Stimulated activated CD8-positive, alpha-beta memory T cell treated with anti-CD3 and anti-CD28 coated beads, Interleukin-15, amount 100 ng/mL, for 1 hour (primary cell): ENCODE measurements around the gene DECR2.
"Not testable (repeated sequence)": the region's sequence is repeated elsewhere in the genome, so short reads cannot be mapped to it uniquely, and the experiment has no call there.

Experiments used
- DNase-seq: peaks from one replicate; pipeline ENCODE4 v3.0.0-alpha.2; 2020; ENCODE audit warnings: low read depth

DECR2 gene

DNA sequence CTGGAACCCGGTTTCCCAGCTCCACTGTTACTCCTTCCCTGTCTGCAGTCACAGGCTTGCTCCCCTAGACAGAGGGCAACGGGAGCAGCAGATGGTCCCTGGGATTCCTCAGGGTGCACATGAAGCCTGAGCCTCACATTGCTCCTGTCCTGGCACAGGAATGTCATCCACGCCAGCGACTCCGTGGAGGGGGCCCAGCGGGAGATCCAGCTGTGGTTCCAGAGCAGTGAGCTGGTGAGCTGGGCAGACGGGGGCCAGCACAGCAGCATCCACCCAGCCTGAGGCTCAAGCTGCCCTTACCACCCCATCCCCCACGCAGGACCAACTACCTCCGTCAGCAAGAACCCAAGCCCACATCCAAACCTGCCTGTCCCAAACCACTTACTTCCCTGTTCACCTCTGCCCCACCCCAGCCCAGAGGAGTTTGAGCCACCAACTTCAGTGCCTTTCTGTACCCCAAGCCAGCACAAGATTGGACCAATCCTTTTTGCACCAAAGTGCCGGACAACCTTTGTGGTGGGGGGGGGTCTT lies 1.6 kb upstream of the DECR2 start:
- no peak for DNase-seq

DNA sequence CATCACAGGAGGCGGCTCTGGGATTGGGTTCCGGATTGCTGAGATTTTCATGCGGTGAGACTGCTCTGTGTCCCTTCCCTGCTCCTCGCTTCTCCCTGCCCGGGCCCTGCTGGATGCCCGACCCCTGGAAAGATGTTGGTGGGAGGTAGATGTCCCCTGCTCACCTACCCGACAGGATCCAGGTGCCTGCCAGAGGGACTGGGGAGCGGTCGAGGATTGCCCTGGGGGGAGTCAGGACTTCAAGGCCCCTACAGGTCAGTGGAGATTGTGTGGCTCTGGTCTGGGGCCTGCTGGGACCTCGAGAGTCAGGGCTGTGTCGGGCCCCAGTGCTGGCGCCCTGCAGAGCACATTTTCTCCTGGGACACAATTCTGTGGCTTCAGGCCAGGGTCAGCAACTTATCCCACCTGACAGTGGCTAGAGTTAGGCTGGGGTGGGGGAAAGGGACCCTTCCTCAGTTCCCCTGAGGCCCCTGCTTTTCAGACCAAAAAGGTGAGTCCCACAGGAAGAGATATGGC lies 3.3 kb downstream of the DECR2 start:
- DNase-seq, result no peak

DNA sequence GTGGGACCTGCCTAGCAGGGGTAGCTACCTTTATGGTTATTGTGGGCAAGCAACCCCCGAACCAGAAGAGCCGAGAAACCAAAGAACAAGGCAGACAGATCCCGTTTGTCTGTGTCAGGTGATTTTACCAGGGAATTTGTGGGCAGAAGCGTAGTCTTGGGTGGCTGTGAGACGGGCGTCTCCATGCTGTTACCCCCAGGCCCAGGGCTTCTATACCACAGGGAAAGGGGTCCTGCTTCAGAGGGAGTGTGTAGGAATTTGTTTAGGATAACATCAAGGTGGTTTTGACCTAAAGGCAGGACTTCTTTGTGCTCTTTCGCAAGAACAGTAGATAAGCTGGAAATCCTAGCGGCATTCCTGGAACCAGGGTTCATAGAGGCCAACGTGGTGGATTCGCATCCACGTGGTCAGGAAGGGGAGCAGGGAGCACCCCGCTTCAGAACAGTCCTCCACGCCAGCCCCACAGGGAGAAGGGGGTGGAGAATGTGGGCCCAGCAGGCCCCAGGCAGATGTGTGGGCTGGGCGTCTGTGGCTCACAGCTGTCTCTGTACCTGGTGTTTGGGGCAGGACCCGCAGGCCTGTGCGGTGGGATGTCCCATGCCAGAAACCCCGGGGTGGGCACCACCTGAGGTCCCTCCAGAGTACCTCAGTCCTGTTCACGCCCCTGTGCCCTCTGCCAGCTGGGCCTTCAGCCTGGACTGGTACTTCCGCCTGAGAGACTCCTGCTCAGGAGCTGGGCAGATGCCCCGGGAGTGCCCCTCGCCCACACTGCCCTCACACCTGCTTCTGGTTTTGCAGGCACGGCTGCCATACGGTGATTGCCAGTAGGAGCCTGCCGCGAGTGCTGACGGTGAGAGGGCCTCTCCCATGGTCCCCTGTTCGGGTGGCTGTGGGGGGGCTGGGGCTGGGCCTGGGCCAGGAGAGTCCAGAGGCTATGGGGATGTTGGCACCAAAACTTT lies 4.1 kb downstream of the DECR2 start:
- DNase-seq, result no peak

DNA sequence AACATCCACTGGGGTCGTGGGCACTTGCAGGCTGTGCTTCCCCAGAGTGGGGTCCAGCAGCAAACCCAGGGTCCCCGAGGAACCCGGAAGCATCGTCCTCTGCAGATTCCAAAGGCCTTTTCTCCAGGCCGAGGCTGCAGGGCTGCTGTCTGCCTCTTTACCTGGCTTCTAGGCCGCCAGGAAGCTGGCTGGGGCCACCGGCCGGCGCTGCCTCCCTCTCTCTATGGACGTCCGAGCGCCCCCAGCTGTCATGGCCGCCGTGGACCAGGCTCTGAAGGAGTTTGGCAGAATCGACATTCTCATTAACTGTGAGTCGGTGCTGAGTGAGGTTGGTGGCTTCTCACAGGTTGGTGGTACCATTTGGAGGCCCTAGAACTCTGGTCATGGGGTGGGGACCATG lies 5.6 kb downstream of the DECR2 start:
- DNase-seq, result no peak

DNA sequence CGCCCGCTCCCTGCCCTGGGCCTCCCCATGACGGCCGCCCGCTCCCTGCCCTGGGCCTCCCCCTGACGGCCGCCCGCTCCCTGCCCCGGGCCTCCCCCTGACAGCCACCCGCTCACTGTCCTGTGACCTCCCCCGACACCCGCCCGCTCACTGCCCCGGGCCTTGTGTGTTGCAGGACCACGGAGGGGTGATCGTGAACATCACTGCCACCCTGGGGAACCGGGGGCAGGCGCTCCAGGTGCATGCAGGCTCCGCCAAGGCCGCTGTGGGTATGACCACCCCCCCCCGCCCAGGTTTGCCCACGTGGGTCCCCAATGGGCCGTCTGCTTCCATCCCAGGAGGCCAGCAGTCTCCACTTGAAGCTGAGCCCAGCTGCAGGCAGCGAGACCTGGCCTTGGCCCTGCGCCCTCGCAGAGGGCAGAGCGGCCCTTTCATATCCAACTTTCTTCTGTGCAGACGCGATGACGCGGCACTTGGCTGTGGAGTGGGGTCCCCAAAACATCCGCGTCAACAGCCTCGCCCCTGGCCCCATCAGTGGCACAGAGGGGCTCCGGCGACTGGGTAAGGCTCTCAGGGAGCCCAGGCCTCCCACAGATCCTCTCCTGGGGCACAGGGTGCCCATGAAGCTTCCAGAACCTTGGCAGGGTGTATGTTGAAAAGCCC lies 9.0 kb downstream of the DECR2 start:
- no peak for DNase-seq

DNA sequence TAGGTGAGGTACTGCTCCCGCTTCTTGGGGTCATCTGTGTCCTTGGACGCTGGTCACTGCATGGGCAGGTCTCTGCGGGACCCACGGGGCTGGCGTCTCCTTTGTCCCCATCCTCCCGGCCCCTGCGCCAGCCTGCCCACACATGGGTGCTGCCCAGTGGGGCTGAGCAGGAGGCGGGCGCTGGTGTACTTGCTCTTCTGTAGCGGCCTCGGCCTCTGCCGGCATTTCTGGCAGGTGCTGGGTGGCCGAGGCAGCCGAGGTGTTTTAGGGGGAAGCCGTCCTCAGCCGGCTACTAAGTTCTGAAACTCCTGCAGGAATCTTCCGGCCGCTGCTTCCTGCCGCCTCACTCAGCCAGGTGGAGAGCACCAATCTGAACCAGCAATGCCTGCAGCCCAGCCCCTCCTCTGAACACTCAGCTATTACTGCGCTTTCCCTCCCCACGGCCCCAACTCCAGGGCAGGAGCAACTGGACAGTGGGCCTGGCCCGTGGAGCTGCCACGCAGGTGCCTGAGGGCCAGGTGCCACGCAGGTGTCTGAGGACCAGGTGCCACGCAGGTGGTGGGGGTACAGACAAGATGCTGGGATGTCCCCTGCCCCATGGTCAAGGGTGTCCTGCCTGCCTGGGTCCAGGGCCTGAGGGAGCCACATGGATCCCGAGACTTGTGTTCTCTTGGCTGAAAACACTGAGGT lies 10.0 kb downstream of the DECR2 start:
- no peak for DNase-seq

DNA sequence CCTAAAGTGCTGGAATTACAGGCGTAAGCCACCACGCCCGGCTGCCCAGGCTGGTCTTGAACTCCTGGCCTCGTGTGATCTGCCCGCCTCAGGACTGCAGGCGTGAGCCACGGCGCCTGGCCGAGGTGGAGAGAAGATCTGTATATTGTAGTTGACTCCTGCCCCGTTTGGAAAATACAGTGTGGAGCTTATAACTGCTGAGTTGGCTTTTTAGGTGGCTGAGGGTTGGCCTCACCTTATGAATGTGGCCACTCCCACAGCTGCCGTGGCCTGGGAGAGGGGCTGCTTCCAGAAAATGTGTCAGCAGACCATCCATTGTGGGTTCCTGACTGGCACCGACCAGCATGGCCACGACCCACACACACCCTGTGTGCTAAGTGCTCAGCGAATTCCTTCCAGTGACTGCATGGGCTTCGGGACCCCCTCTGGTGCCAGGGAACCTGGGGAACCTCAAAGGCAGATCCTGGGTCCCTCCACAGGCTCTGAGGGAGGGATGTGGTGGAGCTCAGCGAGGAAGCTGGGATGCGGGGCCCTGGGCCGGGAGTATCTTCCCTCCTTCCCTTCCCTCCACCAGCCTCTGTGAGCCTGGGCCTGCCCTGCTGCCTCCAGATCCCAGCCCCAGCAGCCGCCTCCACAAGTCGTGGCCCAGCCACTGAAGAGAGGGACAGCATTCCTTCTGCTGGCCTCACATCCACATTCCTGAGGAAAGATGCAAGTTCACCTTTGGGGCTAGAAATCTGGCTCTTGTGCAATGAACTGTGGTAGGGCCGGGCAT lies 12.9 kb downstream of the DECR2 start:
- DNase-seq, result no peak

DNA sequence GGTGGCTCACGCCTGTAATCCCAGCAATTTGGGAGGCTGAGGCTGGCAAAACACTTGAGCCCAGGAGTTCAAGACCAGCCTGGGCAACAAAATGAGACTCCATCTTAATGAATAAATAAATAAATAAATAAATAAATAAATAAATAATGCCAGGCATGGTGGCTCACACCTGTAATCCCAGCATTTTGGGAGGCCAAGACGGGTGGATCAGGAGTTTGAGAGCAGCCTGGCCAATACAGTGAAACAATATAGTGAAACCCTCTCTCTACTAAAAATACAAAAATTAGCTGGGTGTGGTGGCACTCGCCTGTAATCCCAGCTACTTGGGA lies 13.4 kb downstream of the DECR2 start:
- not testable (repeated sequence) for DNase-seq

DNA sequence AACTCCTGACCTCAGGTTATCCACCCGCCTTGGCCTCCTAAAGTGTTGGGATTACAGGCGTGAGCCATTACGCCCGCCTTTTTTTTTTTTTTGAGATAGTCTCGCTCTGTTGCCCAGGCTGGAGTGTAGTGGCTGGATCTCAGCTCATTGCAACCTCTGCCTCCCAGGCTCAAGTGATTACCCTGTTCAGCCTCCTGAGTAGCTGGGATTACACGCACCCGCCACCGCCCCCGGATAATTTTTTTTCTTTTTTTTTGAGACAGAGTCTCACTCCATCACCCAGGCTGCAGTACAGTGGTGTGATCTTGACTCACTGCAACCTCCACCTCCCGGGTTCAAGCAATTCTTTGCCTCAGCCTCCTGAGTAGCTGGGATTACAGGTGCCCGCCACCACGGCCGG lies 20.5 kb downstream of the DECR2 start:
- not testable (repeated sequence) for DNase-seq

DNA sequence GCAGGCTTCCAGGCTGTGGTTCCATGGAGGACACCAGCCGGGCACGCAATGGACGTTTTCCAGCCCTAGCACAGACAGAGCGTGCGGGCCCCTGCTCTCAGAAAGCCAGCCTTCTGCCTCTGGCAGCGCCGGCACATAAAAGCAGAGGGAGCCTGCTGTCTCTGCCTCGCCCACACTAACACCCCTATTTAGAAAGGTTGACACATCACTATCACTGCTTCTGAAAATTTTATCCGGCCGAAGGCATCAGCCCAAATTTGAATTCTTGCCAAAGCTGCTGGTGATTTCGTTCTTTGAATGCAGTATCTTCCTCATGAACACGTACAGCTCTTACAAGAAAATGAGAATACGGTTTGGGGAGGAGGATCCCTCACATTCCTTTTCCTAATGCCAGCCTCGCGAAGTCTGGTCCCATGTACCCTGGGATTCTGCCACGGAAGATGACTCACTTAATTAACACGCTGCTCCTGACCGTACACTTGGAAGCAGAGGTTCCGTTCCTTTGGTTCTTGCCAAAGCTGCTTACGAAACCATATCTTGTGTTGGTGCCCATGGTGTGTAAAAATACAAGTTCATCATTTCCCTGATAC lies 22.4 kb downstream of the DECR2 start:
- no peak for DNase-seq

DNA sequence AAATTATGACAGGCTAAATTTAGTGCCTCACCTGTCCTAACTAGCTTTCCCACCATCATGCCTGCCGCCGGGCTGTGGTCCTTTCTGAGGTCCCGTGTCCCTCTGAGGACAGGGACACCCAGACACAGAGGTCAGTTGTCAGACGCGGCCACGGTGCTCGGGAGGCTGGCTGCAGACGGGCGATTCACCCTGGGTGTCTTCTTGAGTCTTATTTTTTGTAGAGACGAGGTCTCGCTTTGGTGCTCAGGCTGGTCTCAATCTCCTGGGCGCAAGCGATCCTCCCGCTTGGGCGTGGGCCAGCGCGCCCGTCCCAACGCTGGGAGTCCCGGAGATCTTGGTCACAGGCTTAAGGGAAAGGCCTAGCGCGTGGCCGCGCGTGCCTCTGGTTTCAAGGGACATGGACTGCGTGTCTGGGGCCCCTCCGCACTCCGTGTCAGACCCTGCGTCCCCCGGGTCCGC lies 23.0 kb downstream of the DECR2 start:
- no peak for DNase-seq

DNA sequence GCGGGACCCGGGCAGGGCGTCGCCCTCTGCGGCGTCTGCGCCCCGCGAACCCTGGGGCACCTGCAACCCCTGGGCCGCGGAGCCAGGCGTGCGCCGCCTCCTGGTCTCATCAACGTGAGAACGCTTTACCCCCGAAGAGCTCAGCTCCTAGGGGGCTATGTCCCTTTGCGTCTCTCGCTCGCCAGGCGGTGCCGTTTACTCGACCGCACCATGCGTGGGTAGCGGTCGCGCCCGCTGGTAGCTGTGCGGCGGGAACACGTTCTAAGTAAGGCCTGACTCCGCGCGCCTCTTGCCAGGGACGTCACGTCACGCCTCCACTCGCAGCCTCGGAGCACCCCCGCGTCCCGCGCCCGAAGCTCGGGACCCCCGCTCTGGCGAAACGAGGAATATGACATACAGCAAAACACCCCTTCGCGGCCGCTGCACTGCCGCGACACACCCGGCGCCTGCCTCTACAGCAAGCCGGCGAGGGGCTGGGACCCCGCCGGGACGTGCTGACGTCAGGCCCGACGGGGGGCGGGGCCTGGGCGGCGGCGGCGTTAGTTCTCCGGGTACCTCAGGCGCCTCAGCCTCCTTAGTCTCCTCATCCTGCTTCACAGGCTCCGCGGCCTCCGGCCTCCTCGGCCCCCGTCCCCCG lies 23.5 kb downstream of the DECR2 start, which contains the start of gene RAB11FIP3:
TSS of gene RAB11FIP3 (plus strand) at position 568 of the 637 bp plus-strand sequence. CDS start 358 bp downstream, outside the sequence.
- DNase-seq, result peak; percentile 58

DNA sequence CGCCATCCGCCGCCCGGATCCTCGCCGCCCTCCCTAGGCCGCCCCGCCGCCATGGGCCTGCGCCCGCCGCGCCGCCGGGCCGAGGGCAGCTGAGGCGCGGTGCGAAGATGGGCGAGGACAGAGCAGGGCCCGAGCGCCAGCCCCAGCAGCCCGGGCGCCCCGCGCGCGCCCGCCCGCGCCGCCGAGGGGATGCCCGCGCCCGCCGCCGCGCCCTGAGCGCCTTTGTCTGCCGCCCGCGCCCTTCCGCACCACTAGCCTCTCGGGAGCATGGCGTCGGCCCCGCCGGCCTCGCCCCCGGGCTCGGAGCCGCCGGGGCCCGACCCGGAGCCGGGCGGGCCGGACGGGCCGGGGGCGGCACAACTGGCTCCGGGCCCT lies 24.0 kb downstream of the DECR2 start:
- no peak for DNase-seq

DNA sequence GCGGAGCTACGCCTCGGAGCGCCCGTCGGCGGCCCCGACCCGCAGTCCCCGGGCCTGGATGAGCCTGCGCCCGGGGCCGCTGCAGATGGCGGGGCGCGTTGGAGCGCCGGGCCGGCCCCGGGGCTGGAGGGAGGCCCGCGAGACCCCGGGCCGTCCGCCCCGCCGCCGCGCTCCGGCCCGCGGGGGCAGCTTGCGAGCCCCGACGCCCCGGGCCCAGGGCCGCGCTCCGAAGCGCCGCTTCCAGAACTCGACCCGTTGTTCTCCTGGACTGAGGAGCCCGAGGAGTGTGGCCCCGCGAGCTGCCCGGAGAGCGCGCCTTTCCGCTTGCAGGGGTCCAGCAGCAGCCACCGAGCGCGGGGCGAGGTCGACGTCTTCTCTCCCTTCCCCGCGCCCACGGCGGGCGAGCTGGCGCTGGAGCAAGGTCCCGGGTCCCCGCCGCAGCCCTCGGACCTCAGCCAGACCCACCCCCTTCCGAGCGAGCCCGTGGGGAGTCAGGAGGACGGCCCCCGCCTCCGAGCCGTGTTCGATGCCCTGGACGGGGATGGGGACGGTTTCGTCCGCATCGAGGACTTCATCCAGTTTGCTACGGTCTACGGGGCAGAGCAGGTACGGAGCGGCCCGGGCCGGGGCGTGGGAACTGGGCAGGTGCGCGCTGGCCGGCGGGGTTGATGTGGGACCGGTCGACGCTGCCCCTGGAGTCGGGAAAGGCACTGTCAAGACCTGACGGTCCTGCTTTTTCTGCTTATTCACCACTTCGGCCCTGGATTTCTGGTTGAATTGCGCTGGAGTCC lies 24.6 kb downstream of the DECR2 start:
- DNase-seq, result no peak

DNA sequence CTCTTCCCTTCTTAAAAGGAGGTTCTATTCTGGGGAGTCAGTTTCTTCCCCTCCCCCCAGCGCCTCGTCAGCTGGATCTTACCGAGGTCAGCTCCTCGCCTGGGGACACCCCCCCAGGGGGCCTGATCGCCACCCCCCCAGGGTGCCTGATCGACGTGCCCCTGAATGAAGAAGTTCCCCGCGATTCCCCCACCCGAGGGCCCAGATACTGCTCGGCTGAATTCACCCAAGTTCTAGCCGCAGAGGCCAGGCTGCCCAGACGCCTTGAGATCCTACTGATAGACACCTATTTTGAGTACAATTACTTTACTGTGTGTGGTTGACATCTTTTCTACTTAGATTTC lies 25.2 kb downstream of the DECR2 start:
- DNase-seq, result no peak

DNA sequence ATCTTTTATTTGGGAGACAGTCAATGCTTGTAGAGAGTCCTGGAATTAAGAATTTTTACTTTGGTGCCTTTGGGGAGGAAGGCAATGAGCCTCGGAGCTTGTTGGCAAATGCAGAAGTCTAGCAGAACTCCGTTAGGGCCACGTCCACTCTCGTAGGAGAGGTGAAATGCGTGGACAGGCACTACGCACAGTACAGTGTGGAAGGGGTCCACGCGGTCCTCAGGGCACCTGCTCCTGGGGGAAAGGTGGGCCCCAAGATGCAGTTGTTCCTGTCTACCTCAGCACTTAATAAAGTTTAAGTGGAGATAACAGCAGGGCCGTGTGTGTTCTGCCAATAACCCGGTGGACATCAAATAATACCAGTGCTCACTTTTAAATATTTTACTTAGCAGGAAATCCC lies 25.6 kb downstream of the DECR2 start:
- no peak for DNase-seq

DNA sequence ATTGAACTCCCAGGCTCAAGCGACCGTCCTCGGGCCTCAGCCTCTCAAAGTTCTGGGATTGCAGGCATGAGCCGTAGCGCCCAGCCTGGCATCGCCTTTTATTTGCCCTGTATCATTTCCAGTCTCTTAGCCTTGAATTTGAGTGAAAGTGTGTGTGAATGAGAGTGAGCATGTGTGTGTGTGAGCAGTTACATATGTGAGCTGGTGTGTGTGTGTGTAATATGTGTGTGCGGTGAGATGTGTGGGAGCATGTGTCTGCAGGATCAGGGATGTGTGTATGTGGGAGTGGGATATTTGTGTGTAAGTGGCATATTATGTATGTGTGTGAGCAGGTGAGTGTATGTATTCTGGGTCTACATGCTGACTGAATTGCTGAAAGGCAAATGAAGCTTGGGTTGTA lies 29.2 kb downstream of the DECR2 start:
- DNase-seq, result no peak

DNA sequence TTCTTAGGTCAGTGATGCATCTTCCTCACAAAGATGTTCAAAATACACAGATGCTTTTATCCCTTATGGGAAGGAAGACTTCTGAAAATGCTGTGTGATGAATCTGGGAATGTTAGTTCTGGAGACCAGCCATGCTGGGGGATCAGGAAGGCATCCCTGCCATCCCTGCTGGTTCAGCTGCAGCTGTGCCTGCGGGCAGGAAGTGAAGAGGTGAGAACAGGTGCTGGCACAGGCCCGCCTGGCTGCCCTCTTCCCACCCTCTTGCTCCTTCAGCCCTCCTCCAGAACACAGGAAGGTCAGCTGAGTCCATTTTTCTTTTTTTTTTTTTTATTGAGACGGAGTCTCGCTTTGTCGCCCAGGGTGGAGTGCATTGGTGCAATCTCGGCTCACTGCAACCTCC lies 38.9 kb downstream of the DECR2 start:
- DNase-seq, result no peak

DNA sequence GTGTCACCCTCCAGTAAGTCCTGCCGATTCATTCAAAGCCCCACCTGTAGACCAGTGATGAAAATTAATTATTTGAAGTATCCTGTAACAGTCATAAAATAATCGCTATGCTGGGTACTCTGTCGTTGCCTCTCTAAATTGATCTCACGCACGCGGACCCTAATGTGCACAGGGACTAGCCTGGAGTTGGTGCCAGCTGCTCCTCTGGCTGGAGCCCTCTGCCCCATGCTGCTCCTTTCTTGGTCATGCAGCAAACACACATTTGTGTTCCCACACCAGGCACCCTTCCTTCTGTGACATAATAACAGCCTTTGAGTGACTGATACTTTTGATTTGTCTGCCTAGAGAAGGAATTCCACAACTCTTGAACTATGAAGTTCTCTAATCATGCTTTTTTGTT lies 39.8 kb downstream of the DECR2 start:
- no peak for DNase-seq

DNA sequence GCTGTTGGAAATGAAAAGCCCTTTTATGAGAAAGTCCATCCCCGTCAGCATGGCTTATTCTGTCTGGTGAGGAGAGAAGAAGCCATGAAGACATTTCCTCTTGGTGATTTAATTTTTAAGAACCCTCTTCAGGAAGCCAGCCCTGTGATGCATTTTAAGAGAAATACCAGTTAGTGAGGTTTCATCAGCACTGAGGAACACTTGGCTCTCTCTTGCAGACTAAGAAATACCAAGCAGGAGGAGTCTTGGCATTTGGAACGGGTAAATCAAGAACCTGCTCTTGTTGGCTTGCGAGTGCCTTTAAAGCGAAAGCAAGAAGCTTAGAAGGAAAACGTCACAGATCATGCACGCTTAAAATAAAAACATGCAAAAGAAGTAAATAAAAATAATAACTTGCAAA lies 41.3 kb downstream of the DECR2 start:
- no peak for DNase-seq
